Myocyte (in vitro differentiated cells): ENCODE results near the gene KCNE1. TPM values are rescaled to one million over a fixed set of nuclear protein-coding genes. Genes with fewer than 3 reads are reported as not detected.
"Not testable (repeated sequence)": the region's sequence is repeated elsewhere in the genome, so short reads cannot be mapped to it uniquely, and the experiment has no call there.

Experiments
- DNase-seq: peaks from one replicate; pipeline ENCODE4 v3.0.0-alpha.2; 2012; ENCODE audit warnings: low read depth
- polyA plus RNA-seq: library from polyadenylated mRNA; unstranded; fragments of >200 nt; gene quantifications from one replicate; pipeline ENCODE4 v1.2.1, GENCODE V29; 2012; ENCODE audit warnings: missing spikeins
- total RNA-seq: library from RNA; depleted of rRNA; stranded (reverse); fragments of >200 nt; gene quantifications from 2 replicates; pipeline ENCODE4 v1.2.3, GENCODE V29; 2014

KCNE1 gene
- 0.45 TPM in 1 of 2 replicates, not detected in the other for total RNA-seq
- polyA plus RNA-seq: 0.16 TPM

DNA sequence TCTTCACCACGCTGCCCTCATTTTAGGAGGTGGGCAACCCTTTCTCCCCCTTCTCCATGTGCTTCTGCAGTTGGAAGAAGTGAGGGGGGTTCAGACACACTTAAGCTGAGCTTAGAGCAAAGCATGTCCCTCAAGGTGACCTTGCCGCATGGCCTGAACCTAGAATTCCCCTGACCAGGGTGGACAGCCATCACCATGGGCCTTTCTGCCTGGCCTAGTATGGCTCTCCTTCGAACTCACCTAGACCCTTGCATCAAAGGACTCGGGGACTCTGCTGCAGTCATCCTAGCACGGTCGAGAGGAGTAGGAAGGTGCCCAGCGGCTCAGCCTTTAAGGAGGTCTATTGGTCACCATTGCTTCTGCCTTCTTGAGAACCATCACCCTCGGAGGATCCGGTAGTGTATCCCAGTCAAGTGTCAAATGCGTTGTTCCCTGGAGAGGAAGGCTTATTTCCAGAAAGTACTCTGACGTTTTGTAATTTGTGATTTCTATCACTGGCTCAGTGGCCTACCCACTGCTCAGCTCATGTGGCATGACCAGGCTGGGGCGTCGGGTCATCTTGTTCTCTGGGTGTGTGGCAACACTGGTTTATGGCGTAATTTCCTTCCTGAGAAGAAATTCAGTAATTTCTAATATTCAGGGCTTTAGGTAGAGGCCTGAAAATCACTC is at the start of gene KCNE1:
KCNE1 (minus strand) TSS at position 424 of the 669 bp plus-strand sequence. CDS start 62,576 bp downstream, outside the sequence.
- DNase-seq: no peak

DNA sequence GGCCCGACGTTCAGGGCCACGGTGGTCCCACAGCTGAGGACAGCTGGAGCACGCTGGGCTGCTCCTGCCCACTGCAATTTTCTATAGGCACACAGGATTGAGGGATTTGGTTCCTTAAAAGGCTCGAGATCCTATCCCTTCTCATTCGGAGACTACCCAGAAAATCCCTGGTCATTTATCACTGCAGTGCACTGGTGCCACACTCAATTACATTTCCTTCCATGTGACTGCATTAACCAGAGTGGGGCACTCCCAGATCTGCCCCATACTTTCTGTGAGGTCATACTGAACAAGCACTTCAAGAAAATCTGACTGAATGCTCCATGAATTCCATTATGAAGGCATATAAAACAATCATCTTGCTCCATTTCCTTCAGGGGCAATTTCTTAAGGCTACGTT is 49.8 kb upstream of the KCNE1 start:
- DNase-seq: no peak

DNA sequence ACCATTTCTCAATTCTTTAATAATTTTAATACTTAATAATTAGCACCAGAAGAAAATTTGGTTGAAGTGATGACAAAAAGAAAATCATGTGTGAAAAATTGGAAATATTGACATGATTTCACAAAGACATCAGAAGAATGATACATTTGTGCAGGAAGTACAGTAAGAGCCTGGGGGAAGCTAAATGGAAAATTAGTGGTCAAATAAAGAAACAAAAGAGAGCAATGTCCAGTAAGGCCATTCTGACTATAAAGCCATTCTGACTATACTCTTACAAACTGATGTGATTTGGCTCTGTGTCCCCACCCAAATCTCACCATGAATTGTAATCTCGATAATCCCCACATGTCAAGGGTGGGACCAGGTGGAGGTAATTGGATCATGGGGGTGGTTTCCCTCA is 48.6 kb upstream of the KCNE1 start:
- no peak for DNase-seq

DNA sequence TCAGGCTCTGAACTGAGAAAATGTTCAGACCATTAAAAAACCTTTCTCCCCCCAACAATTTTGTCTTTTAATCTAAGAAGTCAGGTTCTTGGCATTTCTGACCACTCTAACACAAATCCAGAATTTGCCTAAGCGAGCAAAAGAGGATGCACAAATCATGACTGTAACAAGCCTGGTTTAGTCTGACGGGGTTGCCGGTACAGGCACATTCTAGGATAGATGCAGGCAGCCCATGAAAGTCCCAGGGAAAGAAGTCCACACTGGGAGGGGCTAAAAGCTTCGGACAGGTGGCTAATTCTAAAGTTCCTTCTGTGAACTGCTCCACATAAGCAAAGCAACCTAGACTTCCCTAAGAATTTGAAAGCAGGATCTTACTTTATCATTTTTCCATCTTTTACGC is 48.0 kb upstream of the KCNE1 start:
- DNase-seq: no peak

DNA sequence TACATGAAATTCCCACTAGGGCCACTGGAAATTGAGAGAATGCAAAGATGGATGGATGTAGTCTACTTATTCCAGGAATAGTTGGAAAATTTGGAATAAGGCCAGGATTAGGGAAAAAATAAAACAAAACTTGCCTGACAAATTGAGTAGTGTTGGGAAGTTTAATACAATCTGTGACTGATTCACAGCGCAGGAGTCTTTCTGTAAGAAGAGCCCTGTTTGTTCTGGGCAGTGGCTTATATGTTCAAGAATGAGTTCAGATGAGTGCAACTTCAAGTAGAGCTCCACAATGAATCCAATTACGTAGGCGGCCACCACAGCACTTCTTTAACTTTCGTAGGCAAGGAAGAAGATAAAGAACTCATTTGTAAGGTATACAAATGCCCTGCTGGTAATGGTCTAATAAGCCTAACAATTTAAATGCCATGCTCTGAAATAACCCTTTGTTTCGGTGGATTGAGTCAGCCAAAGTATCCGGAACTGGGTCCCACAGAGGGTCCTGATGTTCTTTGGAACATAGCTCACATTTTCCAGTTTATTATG is 47.1 kb upstream of the KCNE1 start:
- no peak for DNase-seq

DNA sequence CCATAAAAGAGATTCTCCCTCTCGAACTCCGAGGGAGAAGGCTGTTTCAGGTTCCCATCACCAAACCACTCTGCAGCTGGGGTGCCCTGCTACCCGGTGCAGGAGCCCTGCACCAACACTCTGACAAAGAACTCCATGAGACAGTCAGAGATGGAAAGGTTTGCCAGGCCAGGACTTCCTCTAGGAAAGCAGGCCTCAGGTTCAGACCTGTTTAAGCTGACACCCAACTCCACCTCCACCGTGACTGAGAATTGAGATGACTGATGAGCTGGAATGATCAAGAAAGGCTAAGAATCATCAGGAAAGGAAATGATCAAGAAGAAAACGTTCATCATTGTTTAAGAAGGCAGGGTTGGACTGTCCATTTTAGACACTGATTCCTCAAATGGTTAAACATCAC is 46.2 kb upstream of the KCNE1 start:
- no peak for DNase-seq

DNA sequence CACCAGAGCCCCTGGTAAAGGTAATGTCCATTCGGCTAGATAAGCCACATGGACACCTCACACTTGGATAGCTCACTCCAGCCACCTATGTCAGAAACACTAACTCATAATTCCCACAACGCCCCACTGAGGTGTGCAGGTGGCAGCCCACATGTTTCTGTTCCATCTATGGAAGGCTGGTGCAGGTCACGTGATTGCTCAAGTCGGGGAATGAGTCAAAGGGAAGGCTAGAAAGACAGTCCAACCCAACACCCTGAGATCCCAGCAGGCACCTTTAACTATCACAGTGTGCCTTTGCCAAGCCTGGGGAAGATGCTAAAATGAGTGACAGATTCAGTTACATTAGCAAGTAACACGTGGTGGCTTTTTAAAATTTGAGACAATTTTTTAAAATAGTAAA is 45.3 kb upstream of the KCNE1 start:
- DNase-seq: no peak

DNA sequence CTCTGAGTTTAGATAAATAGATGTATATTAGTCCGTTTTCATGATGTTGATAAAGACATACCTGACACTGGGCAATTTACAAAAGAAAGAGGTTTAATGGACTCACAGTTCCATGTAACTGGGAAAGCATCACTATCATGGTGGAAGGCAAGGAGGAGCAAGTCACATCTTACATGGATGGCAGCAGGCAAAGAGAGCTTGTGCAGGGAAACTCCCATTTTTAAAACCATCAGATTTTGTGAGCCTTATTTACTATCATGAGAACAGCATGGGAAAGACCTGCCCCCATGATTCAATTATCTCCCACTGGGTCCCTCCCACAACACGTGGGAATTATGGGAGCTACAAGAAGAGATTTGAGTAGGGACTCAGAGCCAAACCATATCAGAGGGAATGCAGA is 42.7 kb upstream of the KCNE1 start:
- not testable (repeated sequence) for DNase-seq

DNA sequence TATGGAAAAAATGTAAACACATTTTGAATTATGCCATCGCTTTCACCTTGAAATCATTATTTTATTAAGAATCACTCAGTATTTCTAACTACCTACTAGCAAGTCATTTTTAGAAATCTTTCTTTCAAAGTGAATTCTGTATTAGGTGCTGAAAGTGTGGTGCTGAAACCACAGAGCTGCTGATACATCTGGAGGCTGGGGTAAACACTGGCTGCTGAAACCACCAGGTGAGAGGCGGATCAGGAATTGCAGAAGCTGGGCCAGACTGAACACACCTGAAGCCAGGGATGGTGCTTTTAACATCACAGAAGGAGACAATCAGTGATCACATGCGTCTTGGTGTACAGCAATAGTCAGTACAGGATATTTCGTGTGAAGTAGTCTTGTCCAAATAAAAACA is 42.2 kb upstream of the KCNE1 start:
- DNase-seq: no peak

DNA sequence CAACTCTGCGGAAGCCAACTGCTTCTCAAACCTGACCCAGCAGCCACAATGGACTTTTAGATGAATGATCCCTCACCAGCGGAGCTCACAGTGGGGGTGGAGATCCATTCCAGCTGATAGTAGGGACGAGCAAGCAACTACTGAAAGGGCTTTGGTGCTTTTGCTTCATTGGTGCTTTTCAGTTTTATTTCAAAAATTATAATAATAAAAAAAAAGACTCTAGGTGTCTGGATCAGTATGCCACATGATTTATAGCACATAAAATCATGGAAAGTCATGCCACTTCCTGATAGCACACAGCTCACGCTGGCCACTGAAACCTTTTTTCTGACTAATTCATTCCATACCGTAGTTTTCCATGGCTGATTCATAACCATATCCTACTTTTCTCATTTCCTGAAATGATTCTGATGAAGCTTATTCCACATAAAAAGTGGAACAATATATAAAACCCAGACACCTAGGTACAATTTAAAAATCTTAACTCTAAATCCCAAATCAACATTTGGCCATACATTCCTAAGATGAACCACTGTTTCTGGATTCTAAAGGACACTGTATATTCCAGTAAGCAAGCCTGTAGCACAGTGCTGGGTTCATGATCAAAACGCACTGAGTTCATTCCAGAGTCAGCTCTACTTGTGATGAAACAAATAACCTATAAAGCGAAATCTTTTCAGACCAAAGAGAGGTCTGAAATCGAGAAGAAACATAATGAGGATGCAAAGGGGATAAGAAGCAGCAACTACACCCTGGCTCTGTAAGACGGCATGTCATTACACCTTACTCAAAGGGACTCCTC is 41.3 kb upstream of the KCNE1 start:
- peak; percentile 22 for DNase-seq

DNA sequence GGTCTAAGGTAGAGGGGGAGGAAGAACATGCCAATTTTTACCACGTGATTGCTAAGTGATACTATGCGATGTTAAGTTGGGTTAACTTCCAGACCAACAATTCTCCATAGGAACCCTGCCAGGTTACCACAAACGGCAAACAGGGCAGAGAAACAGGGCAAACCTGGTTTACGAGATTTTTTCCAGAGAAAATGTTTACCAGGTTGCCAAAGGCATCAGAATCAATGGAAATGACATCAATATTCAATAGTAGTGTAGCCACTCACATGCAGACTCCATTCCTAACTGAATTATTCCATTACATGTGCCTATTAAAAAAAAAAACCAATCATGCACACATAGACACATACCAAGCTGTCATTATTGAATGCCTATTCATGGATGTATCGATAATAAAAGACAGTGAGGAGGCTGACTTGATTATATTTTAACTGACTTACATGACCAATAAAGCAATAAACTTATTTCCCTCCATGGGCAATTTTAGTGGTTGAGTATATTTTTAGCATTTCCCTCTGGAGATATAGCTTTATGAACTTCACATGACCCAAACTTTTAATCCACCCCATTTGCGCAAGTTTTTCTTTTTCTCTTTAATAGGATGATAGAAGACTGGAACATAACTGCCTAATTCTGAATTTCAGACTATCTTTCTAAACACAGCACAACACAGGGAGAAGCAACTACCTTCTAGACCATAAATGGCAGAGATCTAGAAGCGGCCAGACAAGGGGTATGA is 40.5 kb upstream of the KCNE1 start:
- no peak for DNase-seq

DNA sequence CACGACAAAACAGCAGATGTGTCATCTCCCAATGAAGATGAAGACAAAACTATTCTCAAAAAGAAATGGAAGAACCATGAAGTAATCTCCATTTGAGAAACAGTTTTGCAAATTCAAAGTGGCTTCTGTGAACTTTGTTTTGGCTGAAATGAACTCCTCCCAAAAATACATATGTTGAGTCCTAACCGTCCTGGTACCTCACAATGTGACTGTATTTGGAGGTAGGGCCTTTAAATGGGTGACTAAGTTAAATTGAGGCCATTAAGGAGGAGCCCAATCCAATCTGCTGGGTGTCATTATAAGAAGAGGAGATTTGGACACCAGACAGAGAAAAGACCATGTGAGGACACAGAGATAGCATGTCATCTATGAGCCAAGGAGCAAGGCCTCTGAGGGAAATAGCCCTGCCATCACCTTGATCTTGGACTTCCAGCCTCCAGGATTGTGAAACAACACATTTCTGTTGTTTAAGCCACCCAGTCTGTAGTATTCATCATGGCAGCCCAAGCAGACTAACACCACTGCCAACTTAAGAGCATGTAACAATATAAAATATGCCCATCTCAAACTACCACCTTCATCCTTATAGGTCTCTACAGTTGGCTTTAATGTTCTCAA is 38.3 kb upstream of the KCNE1 start:
- no peak for DNase-seq

DNA sequence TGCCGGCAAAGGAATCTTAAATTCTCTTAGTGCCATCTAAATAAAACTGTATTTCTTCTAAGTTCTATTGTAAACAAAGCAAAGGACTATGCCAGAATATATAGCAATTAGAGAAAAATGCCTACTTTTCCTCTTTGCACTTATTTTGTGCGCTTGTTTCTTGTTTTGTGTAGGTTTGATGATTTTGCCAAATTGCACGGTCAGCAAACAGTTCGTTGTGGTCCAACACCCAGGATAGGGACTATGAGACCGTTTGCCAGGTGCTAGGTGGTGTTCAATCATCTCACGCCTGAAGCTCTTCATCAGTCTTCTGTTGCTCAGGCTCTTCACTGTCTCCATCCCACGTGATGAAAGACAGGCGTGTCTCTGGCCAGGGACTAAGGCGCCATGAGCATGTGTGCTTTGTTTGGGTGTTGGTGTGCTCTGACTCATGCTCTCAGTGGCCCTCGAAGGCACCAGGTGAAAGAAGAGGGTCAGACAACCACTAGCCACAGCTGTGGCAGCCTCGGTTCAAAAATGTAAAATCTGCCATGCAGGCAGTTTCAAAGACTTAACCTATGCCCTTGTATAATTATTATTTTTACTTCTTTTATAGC is 36.9 kb upstream of the KCNE1 start:
- DNase-seq: peak; percentile 70

DNA sequence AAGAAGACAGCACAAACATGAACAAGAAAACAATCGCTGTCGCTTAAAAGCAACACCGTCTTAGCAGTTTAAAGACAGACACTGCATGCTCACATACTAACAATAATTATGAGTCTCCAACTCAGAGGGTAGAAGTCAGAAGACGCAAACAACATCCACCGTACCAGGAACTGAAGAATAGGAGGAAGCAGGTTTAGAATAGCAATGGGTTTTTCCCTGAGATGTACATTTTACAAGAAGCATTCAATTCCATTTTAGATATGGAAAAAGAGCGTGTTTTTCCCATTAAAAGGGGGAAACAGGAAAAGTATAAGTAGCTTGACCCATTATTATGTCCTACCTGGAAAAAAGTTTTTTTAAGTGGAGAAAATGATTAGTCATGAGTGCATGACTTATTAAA is 34.5 kb upstream of the KCNE1 start:
- no peak for DNase-seq

DNA sequence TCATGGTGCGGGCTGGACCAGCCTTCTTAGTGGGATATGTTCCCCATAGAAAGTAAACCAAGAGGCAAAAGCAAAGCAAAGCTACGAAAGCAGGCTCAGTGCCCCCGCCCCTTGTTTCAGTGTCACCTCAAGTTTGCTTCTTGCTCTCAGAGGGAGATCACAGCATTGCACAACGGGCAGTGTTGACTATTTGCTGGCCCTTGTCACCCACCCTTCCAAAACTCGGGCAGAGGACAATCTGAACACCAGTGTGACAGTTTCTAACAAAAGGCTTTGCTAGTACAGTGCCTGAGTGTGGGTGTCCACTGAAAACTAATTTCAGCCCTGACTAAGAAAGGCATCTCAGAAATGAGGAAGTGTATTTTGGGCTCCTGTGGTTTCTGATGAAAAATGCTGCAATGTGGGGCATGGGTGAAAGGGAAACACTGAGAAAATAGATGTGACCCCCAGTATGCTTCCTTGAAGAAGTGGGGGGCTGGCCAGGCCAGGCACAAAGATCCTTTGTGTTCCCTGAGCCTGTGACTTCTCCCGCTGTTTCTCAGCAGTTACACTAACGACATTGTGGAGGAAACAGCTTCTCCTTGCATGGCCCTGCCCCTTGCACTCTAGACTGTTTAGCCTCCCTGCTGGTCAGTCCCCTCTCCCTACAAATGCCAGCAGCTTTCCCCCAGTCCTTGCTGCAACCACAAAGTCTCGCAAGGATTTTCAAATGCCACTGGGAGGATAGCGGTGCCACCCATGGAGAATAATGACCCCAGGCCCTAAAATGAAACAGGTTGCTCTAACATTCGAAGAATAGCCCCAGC is 33.3 kb upstream of the KCNE1 start:
- DNase-seq: peak; percentile 81

DNA sequence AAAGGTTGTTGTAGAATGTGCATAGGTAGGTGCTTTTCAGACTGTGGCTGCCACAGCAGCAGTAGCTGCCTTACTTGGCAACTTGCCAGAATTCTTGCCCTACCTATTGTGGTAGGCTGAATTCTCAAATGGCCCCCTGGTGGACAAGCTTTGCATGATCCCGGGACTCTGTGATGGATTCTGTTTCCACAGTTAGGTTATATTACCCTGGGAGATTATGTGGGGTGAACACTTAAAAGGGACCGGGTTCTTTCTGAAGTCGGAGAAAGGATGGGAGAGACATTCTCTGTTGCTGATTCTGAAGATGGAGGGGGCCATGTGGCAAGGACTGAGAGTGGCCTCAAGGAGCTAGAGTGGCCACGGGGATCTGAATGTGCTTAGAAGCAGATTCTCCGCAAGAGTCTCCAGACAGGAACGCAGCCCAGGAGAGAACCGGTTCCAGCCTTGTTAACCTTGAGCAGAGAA is 32.1 kb upstream of the KCNE1 start:
- peak; percentile 56 for DNase-seq

DNA sequence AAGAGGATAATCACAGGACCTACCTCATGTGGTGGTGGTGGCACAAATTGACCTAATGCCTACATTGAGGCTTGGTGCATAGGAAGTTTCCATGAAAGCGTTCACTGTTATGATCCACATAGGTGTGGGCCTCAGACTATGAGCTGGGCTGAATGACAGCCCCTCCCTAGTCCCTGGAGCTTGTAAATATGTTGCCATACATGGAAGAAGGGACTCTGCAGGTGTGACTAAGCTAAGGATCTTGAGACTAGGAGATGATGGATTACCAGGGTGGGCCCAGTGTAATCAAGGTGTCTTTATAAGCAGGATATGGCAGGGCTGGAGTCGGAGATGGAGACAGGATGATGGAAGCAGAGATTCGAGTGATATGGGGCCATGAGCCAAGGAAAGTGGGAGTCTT is 31.0 kb upstream of the KCNE1 start:
- no peak for DNase-seq

DNA sequence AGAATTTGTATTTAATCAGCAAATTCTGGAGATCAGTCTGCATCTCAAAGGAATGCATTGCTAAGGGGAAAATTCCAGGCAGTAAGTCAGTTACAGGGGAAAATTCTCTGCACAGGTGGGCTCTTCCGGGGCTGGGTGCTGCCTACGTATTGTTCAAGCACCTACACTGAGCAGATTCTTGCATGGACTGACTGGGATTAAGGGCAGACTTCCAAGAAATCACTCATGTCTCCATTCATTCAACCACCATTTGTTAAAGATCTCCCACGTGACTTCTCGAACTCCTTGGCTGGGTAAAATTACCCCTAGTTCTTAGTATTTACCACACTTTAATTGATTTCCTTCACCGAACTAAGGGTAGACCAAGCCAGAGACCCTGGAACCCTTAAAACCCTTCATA is 28.2 kb upstream of the KCNE1 start:
- no peak for DNase-seq

DNA sequence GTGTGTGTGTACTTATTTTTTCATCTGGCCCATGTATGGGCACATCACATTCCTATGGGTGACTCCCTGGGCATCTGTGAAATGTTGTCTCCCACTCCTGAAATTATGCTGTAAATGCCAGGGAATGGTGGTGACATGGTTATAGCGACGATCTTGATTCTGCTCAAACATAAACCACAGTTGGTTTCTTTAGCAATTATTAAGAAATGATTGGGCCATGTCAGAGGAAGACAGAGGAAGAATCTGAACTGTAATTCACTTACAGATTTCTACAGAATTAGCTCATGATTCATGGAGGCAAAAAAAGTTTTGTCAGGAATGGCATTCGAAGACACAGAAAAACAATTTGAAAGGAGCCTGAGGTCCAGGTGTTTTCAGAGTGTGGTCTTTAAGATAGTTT is 25.8 kb upstream of the KCNE1 start:
- no peak for DNase-seq

DNA sequence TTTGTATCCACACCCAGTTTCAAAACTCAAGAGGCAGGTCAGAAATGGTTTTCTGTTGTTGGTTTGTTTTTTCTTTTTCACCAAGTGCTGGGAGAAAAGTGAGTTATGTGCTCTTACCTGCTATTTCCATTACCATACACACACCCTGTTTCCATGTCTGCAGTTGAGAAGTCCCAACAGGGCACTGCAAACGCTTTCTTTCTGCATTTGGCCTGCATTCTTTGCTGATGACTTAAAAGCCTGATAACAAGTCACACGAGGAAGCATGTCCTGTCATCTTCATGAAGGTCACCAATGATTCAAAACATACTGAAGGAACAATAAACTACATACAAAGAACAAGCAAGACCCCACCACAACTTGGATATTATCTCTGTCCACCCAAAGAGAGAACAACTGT is 24.8 kb upstream of the KCNE1 start:
- DNase-seq: no peak
